ENCODE measurements around the gene PTS.

Gene PTS

GRCh38 chr11:112210890-112211289, 15.3 kb upstream of the PTS start:
- TF ChIP-seq, protein P1, sequence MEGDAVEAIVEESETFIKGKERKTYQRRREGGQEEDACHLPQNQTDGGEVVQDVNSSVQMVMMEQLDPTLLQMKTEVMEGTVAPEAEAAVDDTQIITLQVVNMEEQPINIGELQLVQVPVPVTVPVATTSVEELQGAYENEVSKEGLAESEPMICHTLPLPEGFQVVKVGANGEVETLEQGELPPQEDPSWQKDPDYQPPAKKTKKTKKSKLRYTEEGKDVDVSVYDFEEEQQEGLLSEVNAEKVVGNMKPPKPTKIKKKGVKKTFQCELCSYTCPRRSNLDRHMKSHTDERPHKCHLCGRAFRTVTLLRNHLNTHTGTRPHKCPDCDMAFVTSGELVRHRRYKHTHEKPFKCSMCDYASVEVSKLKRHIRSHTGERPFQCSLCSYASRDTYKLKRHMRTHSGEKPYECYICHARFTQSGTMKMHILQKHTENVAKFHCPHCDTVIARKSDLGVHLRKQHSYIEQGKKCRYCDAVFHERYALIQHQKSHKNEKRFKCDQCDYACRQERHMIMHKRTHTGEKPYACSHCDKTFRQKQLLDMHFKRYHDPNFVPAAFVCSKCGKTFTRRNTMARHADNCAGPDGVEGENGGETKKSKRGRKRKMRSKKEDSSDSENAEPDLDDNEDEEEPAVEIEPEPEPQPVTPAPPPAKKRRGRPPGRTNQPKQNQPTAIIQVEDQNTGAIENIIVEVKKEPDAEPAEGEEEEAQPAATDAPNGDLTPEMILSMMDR (IDR thresholded peaks at IDR 0.05; ENCODE audit: low read depth, low read length) = no peak
- DNase-seq (ENCODE audit: low read depth, low spot score) = no peak
- in situ Hi-C loops (cut with HindIII; ENCODE audit: low sequenced_read_pairs) = no loop called here
- H3K4me3 ChIP-seq (ENCODE audit: low read depth, low read length) = no peak overlapping the region

GRCh38 chr11:112211536-112211935, 14.7 kb upstream of the PTS start:
- H3K4me3 ChIP-seq (ENCODE audit: low read depth, low read length) = no peak overlapping the region
- in situ Hi-C loops (cut with HindIII; ENCODE audit: low sequenced_read_pairs) = no loop called here
- TF ChIP-seq, protein P1 (IDR thresholded peaks at IDR 0.05; ENCODE audit: low read depth, low read length) = no peak
- no peak for DNase-seq (ENCODE audit: low read depth, low spot score)

- H3K4me3 ChIP-seq (ENCODE audit: low read depth, low read length) = no peak overlapping the region
- DNase-seq (ENCODE audit: low read depth, low spot score) = no peak
- in situ Hi-C loops (cut with HindIII; ENCODE audit: low sequenced_read_pairs) = no loop called here
- TF ChIP-seq, protein P1 (IDR thresholded peaks at IDR 0.05; ENCODE audit: low read depth, low read length) = no peak
Measured at GRCh38 chr11:112212290-112212689, 13.9 kb upstream of the PTS start.

DNA sequence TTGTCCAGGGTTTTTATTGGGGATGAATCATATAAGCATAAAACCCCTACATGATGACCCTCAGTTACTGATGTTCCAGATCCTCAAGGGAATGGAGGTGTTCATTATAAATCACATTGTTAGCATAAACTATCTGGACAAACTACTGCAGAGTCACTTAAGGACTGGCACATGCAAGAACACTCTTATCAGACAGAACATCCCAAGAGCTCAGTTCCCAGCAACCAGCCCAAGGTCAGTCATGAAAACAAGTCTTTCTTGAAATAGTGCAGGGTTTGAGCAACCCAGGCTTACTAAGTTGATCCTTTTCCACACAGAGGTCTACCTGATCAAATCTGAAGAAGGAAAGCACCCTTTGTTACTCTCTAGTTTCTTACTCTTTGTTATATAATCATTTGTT, 13.5 kb upstream of the PTS start:
- TF ChIP-seq, protein P1 (IDR thresholded peaks at IDR 0.05; ENCODE audit: low read depth, low read length) = no peak
- H3K4me3 ChIP-seq (ENCODE audit: low read depth, low read length) = no peak overlapping the region
- no peak for DNase-seq (ENCODE audit: low read depth, low spot score)
- in situ Hi-C loops (cut with HindIII; ENCODE audit: low sequenced_read_pairs) = no loop called here

DNA sequence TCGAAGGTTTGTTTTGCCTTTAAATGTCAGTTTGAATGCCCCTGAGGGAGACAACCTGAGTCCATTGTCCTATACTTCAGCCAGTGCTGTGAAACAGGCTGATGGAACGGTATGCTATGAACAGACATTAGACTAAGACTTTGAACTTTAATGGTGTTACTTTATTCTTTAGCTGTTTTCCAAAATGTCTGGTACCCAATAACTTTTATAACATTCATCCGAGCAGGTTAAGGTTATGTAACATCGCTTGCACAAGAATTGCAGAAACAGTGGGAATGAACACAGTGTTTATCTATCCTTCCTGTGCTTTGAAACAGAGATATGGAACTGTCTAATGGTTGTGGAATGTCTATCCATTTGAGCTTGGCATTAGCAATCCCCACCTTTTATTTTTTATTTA, 12.5 kb upstream of the PTS start:
- TF ChIP-seq, protein P1 (IDR thresholded peaks at IDR 0.05; ENCODE audit: low read depth, low read length) = no peak
- DNase-seq (ENCODE audit: low read depth, low spot score) = no peak
- in situ Hi-C loops (cut with HindIII; ENCODE audit: low sequenced_read_pairs) = no loop called here

GRCh38 chr11:112215621-112216020, 10.6 kb upstream of the PTS start:
- no peak overlapping the region for H3K4me3 ChIP-seq (ENCODE audit: low read depth, low read length)
- in situ Hi-C loops (cut with HindIII; ENCODE audit: low sequenced_read_pairs) = no loop called here
- TF ChIP-seq, protein P1 (IDR thresholded peaks at IDR 0.05; ENCODE audit: low read depth, low read length) = no peak
- DNase-seq (ENCODE audit: low read depth, low spot score) = no peak

More for the DNA sequence above, 12.5 kb upstream of the PTS start:
- H3K4me3 ChIP-seq (ENCODE audit: low read depth, low read length) = no peak overlapping the region

GRCh38 chr11:112216561-112217105, 9.6 kb upstream of the PTS start:
- in situ Hi-C loops (cut with HindIII; ENCODE audit: low sequenced_read_pairs) = no loop called here
- H3K4me3 ChIP-seq (ENCODE audit: low read depth, low read length) = no peak overlapping the region
- DNase-seq (ENCODE audit: low read depth, low spot score) = peak; percentile 42
- TF ChIP-seq, protein P1 (IDR thresholded peaks at IDR 0.05; ENCODE audit: low read depth, low read length) = no peak

Measured in astrocyte of the spinal cord (primary cell).